ENCODE measurements around the gene NCKAP5.

DNA sequence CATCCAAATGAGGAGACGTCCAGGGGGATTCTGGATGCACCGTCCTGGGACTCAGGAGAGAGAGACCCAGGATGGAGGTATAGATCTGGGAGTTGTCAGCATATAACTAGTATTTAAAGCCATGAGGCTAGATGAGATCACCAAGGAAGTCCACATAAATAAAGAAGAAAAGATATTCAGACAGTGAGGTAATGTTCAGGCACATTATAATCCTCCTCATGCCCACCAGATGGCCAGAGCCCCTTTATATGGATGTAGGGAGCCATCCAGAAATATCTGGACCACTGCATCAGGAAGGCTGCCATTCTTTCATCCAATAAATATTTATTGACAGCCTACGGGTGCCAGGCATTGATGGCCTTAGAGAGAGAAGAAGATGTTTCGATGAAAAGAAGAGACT is 21.2 kb upstream of the NCKAP5 start:
- TF ChIP-seq, protein P1, sequence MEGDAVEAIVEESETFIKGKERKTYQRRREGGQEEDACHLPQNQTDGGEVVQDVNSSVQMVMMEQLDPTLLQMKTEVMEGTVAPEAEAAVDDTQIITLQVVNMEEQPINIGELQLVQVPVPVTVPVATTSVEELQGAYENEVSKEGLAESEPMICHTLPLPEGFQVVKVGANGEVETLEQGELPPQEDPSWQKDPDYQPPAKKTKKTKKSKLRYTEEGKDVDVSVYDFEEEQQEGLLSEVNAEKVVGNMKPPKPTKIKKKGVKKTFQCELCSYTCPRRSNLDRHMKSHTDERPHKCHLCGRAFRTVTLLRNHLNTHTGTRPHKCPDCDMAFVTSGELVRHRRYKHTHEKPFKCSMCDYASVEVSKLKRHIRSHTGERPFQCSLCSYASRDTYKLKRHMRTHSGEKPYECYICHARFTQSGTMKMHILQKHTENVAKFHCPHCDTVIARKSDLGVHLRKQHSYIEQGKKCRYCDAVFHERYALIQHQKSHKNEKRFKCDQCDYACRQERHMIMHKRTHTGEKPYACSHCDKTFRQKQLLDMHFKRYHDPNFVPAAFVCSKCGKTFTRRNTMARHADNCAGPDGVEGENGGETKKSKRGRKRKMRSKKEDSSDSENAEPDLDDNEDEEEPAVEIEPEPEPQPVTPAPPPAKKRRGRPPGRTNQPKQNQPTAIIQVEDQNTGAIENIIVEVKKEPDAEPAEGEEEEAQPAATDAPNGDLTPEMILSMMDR (IDR thresholded peaks at IDR 0.05) = no peak
- no peak for TF ChIP-seq POLR2A (IDR thresholded peaks at IDR 0.05)
